Common myeloid progenitor, CD34-positive (primary cell): ENCODE measurements around the gene USP32.

Experiments
- CTCF ChIA-PET: fragments of 350-600 bp; sonication (Branson Sonifier 250); formaldehyde crosslinking; loops from one replicate; lab custom pipeline; 2021; ENCODE audit warnings: antibody characterized with exemption; lab: Charles Lee
- POLR2A ChIA-PET: fragments of 350-600 bp; sonication (Branson Sonifier 250); formaldehyde crosslinking; loops from one replicate; lab custom pipeline; 2021; ENCODE audit warnings: antibody characterized with exemption; lab: Charles Lee
- DNase-seq, 3 donors: peaks; one replicate each; pipeline versions ENCODE4 v3.0.0 to v3.0.0-alpha.2; 2013
- H3K27ac ChIP-seq, 2 experiments: 1 replicate in 1 of 2; 2 replicates in 1 of 2; pipeline ENCODE4 v1.7.0; 2013; ENCODE audit warnings: inconsistent platforms in 2 of 2, low read length in 2 of 2, mild to moderate bottlenecking in 2 of 2, low read depth in 1 of 2, moderate library complexity in 1 of 2; ENCODE audit not compliant: severe bottlenecking in 2 of 2, insufficient read depth in 1 of 2, poor library complexity in 1 of 2
- H3K27me3 ChIP-seq, 5 experiments: replicated peaks in 2 of 5; 1 replicate in 3 of 5; 2 replicates in 2 of 5; pipeline versions ENCODE4 v1.6.1 to v1.7.0; 2013; ENCODE audit warnings: low read length in 4 of 5, mild to moderate bottlenecking in 2 of 5, moderate library complexity in 2 of 5, inconsistent platforms in 1 of 5; ENCODE audit not compliant: insufficient read depth in 5 of 5, control insufficient read depth in 4 of 5
- H3K36me3 ChIP-seq, 4 experiments: 1 replicate in 2 of 4; 2 replicates in 2 of 4; pipeline versions ENCODE4 v1.6.1 to v1.7.0; 2013; ENCODE audit warnings: low read length in 3 of 4, control low read depth in 1 of 4, mild to moderate bottlenecking in 1 of 4; ENCODE audit not compliant: control insufficient read depth in 4 of 4, insufficient read depth in 4 of 4
- H3K4me1 ChIP-seq, 4 experiments: 1 replicate in 3 of 4; 2 replicates in 1 of 4; pipeline versions ENCODE4 v1.6.1 to v1.7.1; 2013; ENCODE audit warnings: low read length in 3 of 4, mild to moderate bottlenecking in 3 of 4, control low read depth in 1 of 4, inconsistent platforms in 1 of 4, moderate library complexity in 1 of 4; ENCODE audit not compliant: control insufficient read depth in 4 of 4, insufficient read depth in 4 of 4; ENCODE audit errors: control extremely low read depth in 1 of 4
- H3K4me3 ChIP-seq, 7 experiments: 1 replicate in 4 of 7; 2 replicates in 3 of 7; pipeline versions ENCODE4 v1.5.1 to v1.7.0; 2013; ENCODE audit warnings: mild to moderate bottlenecking in 7 of 7, low read length in 6 of 7, moderate library complexity in 6 of 7, inconsistent platforms in 2 of 7, low read depth in 2 of 7, control low read depth in 1 of 7; ENCODE audit not compliant: insufficient read depth in 4 of 7, control insufficient read depth in 1 of 7; ENCODE audit errors: extremely low read depth in 1 of 7
- H3K9me3 ChIP-seq, 5 experiments: 1 replicate in 4 of 5; 2 replicates in 1 of 5; pipeline versions ENCODE4 v1.6.1 to v1.7.1; 2013; ENCODE audit warnings: low read length in 4 of 5, mild to moderate bottlenecking in 2 of 5, inconsistent platforms in 1 of 5, low read depth in 1 of 5, moderate library complexity in 1 of 5; ENCODE audit not compliant: control insufficient read depth in 4 of 5, insufficient read depth in 2 of 5; ENCODE audit errors: control extremely low read depth in 1 of 5
- WGBS: methylation state at CpG from one replicate; pipeline ENCODE4 v1.1.5; 2013; ENCODE audit not compliant: insufficient coverage; 5-methylcytosine and 5-hydroxymethylcytosine counted together

Gene USP32

GRCh38 chr17:60355663-60356594 lies 36.0 kb downstream of the USP32 start:
- Histone ChIP-seq H3K36me3 (peaks cover 0 to 8% (median 0%) of the 10 kb centered on the region in 4 experiments), H3K27ac (no peak overlapping the region), H3K9me3 (peaks cover 0 to 2% (median 0%) of the 10 kb centered on the region in 5 experiments), H3K4me1 (peaks cover 0 to 17% (median 5%) of the 10 kb centered on the region in 4 experiments), H3K4me3 (peak overlapping the region in 1 of 7 experiments; percentile 0), H3K27me3 (no peaks in the 10 kb centered on the region)
- DNase-seq, result peak in 1 of 3 donors; percentile 13
- no CpG with 5 or more reads among the region's 4 CpGs for WGBS
- ChIA-PET POLR2A (interaction anchor here (0.5 kb wide), 1 partner anchor 9 kb away, joined by 9 read pairs; no protein-coding TSS in a partner anchor), CTCF (interaction anchor here (1.2 kb wide), 1 partner anchor 9 kb away, joined by 3 read pairs; no protein-coding TSS in a partner anchor)

- no CpG with 5 or more reads among the region's 1 CpG for WGBS
- CTCF ChIA-PET, result no interaction called here
- H3K4me1 ChIP-seq, result peaks cover 0 to 17% (median 5%) of the 10 kb centered on the region in 4 experiments
Measured at GRCh38 chr17:60354223-60354622, 37.7 kb downstream of the USP32 start.

GRCh38 chr17:60353773-60354172 lies 38.2 kb downstream of the USP32 start:
- no peak for DNase-seq
- peaks cover 0 to 2% (median 0%) of the 10 kb centered on the region in 5 experiments for H3K9me3 ChIP-seq
- no CpG with 5 or more reads among the region's 4 CpGs for WGBS
- peaks cover 0 to 17% (median 5%) of the 10 kb centered on the region in 4 experiments for H3K4me1 ChIP-seq
- H3K36me3 ChIP-seq, result peaks cover 0 to 8% (median 0%) of the 10 kb centered on the region in 4 experiments
- H3K27me3 ChIP-seq, result no peaks in the 10 kb centered on the region
- H3K4me3 ChIP-seq, result no peak overlapping the region
- CTCF ChIA-PET, result no interaction called here
- POLR2A ChIA-PET, result no interaction called here
- H3K27ac ChIP-seq, result no peak overlapping the region

More at GRCh38 chr17:60354223-60354622, 37.7 kb downstream of the USP32 start:
- POLR2A ChIA-PET, result no interaction called here
- Histone ChIP-seq H3K27me3 (no peaks in the 10 kb centered on the region), H3K4me3 (no peak overlapping the region), H3K9me3 (peaks cover 0 to 2% (median 0%) of the 10 kb centered on the region in 5 experiments), H3K36me3 (peaks cover 0 to 8% (median 0%) of the 10 kb centered on the region in 4 experiments), H3K27ac (no peak overlapping the region)
- DNase-seq, result no peak

GRCh38 chr17:60352569-60352968 lies 39.4 kb downstream of the USP32 start:
- H3K27ac ChIP-seq, result no peak overlapping the region
- peaks cover 0 to 2% (median 0%) of the 10 kb centered on the region in 5 experiments for H3K9me3 ChIP-seq
- ChIA-PET POLR2A (interaction anchor here (0.6 kb wide), 1 partner anchor 1249 kb away, joined by 3 read pairs; no protein-coding TSS in a partner anchor), CTCF (no interaction called here)
- H3K27me3 ChIP-seq, result no peaks in the 10 kb centered on the region
- no peak overlapping the region for H3K4me3 ChIP-seq
- DNase-seq, result no peak
- peaks cover 0 to 17% (median 5%) of the 10 kb centered on the region in 4 experiments for H3K4me1 ChIP-seq
- WGBS, result 100% methylated on average over 4 of the region's 4 CpGs
- H3K36me3 ChIP-seq, result peaks cover 0 to 8% (median 0%) of the 10 kb centered on the region in 4 experiments

GRCh38 chr17:60352071-60352470 lies 39.9 kb downstream of the USP32 start:
- CTCF ChIA-PET, result no interaction called here

GRCh38 chr17:60351012-60351695 lies 40.8 kb downstream of the USP32 start:
- DNase-seq, result no peak
- peaks cover 0 to 4% (median 0%) of the 10 kb centered on the region in 4 experiments for H3K36me3 ChIP-seq
- no peaks in the 10 kb centered on the region for H3K27me3 ChIP-seq
- ChIA-PET POLR2A (no interaction called here), CTCF (interaction anchor here (1.1 to 1.3 kb wide), 2 partner anchors 11 to 15 kb away, joined by 3 to 4 read pairs; no protein-coding TSS in a partner anchor)
- H3K4me1 ChIP-seq, result peaks cover 0 to 15% (median 5%) of the 10 kb centered on the region in 4 experiments
- H3K4me3 ChIP-seq, result no peak overlapping the region
- peaks cover 0 to under 1% (median 0%) of the 10 kb centered on the region in 5 experiments for H3K9me3 ChIP-seq
- WGBS, result 96% methylated on average over 7 of the region's 11 CpGs
- H3K27ac ChIP-seq, result no peak overlapping the region

More at GRCh38 chr17:60352071-60352470, 39.9 kb downstream of the USP32 start:
- POLR2A ChIA-PET, result interaction anchor here (0.6 kb wide), 1 partner anchor 1249 kb away, joined by 3 read pairs; no protein-coding TSS in a partner anchor
- Histone ChIP-seq H3K4me1 (peaks cover 0 to 17% (median 5%) of the 10 kb centered on the region in 4 experiments), H3K27ac (no peak overlapping the region), H3K36me3 (peaks cover 0 to 8% (median 0%) of the 10 kb centered on the region in 4 experiments), H3K27me3 (no peaks in the 10 kb centered on the region), H3K4me3 (no peak overlapping the region), H3K9me3 (peaks cover 0 to 2% (median 0%) of the 10 kb centered on the region in 5 experiments)
- no CpG with 5 or more reads among the region's 3 CpGs for whole genome bisulfite sequencing
- DNase-seq, result no peak
